CD14-positive monocyte (primary cell): ENCODE measurements around the gene CACNA1B. TPM values are rescaled to one million over a fixed set of nuclear protein-coding genes. Genes with fewer than 3 reads are reported as not detected.

Experiments
- DNase-seq, 3 donors: peaks; one replicate each; pipeline ENCODE4 v3.0.0-alpha.2; 2011 to 2022
- H2AFZ ChIP-seq: 2 replicates; pipeline ENCODE4 v1.6.0; 2012; ENCODE audit warnings: mild to moderate bottlenecking, low read depth, low read length, inconsistent platforms; ENCODE audit not compliant: insufficient read depth, poor library complexity, severe bottlenecking
- H3K27ac ChIP-seq, 2 donors: 1 replicate in 1 of 2; 2 replicates in 1 of 2; pipeline ENCODE4 v1.5.1; 2012 to 2013; ENCODE audit warnings: low read length in 2 of 2, control low read depth in 1 of 2, inconsistent platforms in 1 of 2, low read depth in 1 of 2, mild to moderate bottlenecking in 1 of 2
- H3K27me3 ChIP-seq, 2 donors: one replicate each; pipeline versions ENCODE4 v1.6.0 to v1.6.1; 2011 to 2013; ENCODE audit warnings: low read length in 2 of 2; ENCODE audit not compliant: control insufficient read depth in 2 of 2, insufficient read depth in 2 of 2
- H3K36me3 ChIP-seq, 2 donors: replicated peaks in 1 of 2; 1 replicate in 1 of 2; 2 replicates in 1 of 2; pipeline versions ENCODE4 v1.5.1 to v1.6.1; 2012 to 2013; ENCODE audit warnings: low read length in 2 of 2, control low read depth in 1 of 2, inconsistent platforms in 1 of 2, mild to moderate bottlenecking in 1 of 2; ENCODE audit not compliant: insufficient read depth in 2 of 2, control insufficient read depth in 1 of 2
- H3K4me1 ChIP-seq, 2 donors: 1 replicate in 1 of 2; 2 replicates in 1 of 2; pipeline versions ENCODE4 v1.5.1 to v1.6.1; 2012 to 2013; ENCODE audit warnings: low read length in 2 of 2, control low read depth in 1 of 2, inconsistent platforms in 1 of 2, mild to moderate bottlenecking in 1 of 2, moderate library complexity in 1 of 2; ENCODE audit not compliant: insufficient read depth in 2 of 2, control insufficient read depth in 1 of 2
- H3K4me2 ChIP-seq: replicated peaks from 2 replicates; pipeline ENCODE3; 2012; ENCODE audit warnings: low read length, moderate library complexity, mild to moderate bottlenecking; ENCODE audit not compliant: poor library complexity, severe bottlenecking; ENCODE audit errors: extremely low read depth
- H3K4me3 ChIP-seq, 3 experiments: fragments of 200-600 bp in 1 of 3; sonication (generic) in 1 of 3; replicated peaks in 1 of 3; 1 replicate in 2 of 3; 2 replicates in 1 of 3; pipeline ENCODE4 v1.5.1; 2011 to 2013; ENCODE audit warnings: low read length in 3 of 3, mild to moderate bottlenecking in 3 of 3, control low read depth in 2 of 3, low read depth in 2 of 3, inconsistent platforms in 1 of 3, moderate library complexity in 1 of 3
- H3K79me2 ChIP-seq: 2 replicates; pipeline ENCODE4 v1.6.0; 2012; ENCODE audit warnings: mild to moderate bottlenecking, control low read depth, inconsistent platforms, low read length, moderate library complexity; ENCODE audit not compliant: insufficient read depth
- H3K9ac ChIP-seq: 2 replicates; pipeline ENCODE4 v1.6.0; 2017; ENCODE audit warnings: low read length, mild to moderate bottlenecking; ENCODE audit not compliant: insufficient read depth, poor library complexity, severe bottlenecking
- H3K9me3 ChIP-seq, 2 donors: replicated peaks in 1 of 2; 1 replicate in 1 of 2; 2 replicates in 1 of 2; pipeline versions ENCODE4 v1.5.1 to v1.6.1; 2012 to 2013; ENCODE audit warnings: low read length in 2 of 2, control low read depth in 1 of 2; ENCODE audit not compliant: control insufficient read depth in 1 of 2, insufficient read depth in 1 of 2
- H4K20me1 ChIP-seq: 2 replicates; pipeline ENCODE4 v1.6.0; 2012; ENCODE audit warnings: mild to moderate bottlenecking, low read length, control low read depth, moderate library complexity; ENCODE audit not compliant: insufficient read depth
- H3K27ac Mint-ChIP-seq, 7 donors: one replicate each; pipeline ENCODE4 v1.8.0; 2020; ENCODE audit warnings: mild to moderate bottlenecking in 7 of 7, mixed read lengths in 7 of 7, moderate library complexity in 6 of 7, inconsistent platforms in 2 of 7
- H3K27me3 Mint-ChIP-seq, 3 donors: one replicate each; pipeline ENCODE4 v1.8.0; 2021 to 2022; ENCODE audit warnings: low read depth in 3 of 3, mild to moderate bottlenecking in 3 of 3, mixed read lengths in 3 of 3, moderate library complexity in 3 of 3, inconsistent platforms in 1 of 3
- H3K36me3 Mint-ChIP-seq, 2 donors: one replicate each; pipeline ENCODE4 v1.8.0; 2020; ENCODE audit warnings: mixed read lengths in 2 of 2, inconsistent platforms in 1 of 2, mild to moderate bottlenecking in 1 of 2
- H3K4me1 Mint-ChIP-seq: one replicate; pipeline ENCODE4 v1.8.0; 2020; ENCODE audit warnings: mild to moderate bottlenecking, mixed read lengths
- H3K4me3 Mint-ChIP-seq, 2 donors: one replicate each; pipeline ENCODE4 v1.8.0; 2020; ENCODE audit warnings: mild to moderate bottlenecking in 2 of 2, mixed read lengths in 2 of 2, moderate library complexity in 1 of 2
- H3K9me3 Mint-ChIP-seq, 7 donors: one replicate each; pipeline ENCODE4 v1.8.0; 2020 to 2022; ENCODE audit warnings: mixed read lengths in 7 of 7, mild to moderate bottlenecking in 6 of 7, moderate library complexity in 6 of 7, inconsistent platforms in 2 of 7
- CTCF ChIP-seq: fragments of 200-600 bp; IDR thresholded peaks from one replicate; pipeline ENCODE4 v1.8.0; 2022; ENCODE audit warnings: antibody characterized with exemption, mild to moderate bottlenecking
- WGBS: methylation state at CpG from one replicate; pipeline ENCODE4 v1.1.5; 2013; ENCODE audit warnings: missing lambda C conversion rate; ENCODE audit not compliant: insufficient coverage; 5-methylcytosine and 5-hydroxymethylcytosine counted together
- intact Hi-C, 2 donors: fragments of 100-400 bp; cut with micrococcal nuclease; formaldehyde crosslinking; loops; one replicate each; pipeline versions ENCODE4 v1.15.0 to v1.15.1; 2023
- polyA plus RNA-seq, 3 donors: library from polyadenylated mRNA; depleted of rRNA in 1 of 3; unstranded in 2 of 3; stranded (reverse) in 1 of 3; fragments of 300-500 nt in 2 of 3; fragments of >200 nt in 1 of 3; fragmentation: Illumina TruSeq in 2 of 3; gene quantifications; 1 replicate in 2 of 3; 2 replicates in 1 of 3; pipeline ENCODE4 v1.2.3, GENCODE V29; 2012 to 2021

Gene CACNA1B
- polyA plus RNA-seq, 3 donors: not detected

- Histone ChIP-seq H3K27ac (no peak overlapping the region), H3K4me2 (no peak overlapping the region)
- TF ChIP-seq CTCF: no peak
Observed at GRCh38 chr9:137900584-137901310, 23.2 kb downstream of the CACNA1B start.

GRCh38 chr9:137902646-137903045, 25.1 kb downstream of the CACNA1B start:
- H3K27me3 Mint-ChIP-seq: peaks cover 1 to 6% (median 4%) of the 10 kb centered on the region in 3 donors
- Histone ChIP-seq H3K9ac (no peak overlapping the region), H3K27me3 (no peaks in the 10 kb centered on the region), H3K27ac (no peak overlapping the region), H2AFZ (no peak overlapping the region), H3K4me3 (no peak overlapping the region), H3K4me2 (no peak overlapping the region), H3K36me3 (no peaks in the 10 kb centered on the region), H4K20me1 (no peaks in the 10 kb centered on the region), H3K4me1 (no peaks in the 10 kb centered on the region), H3K9me3 (peaks cover 0 to 9% of the 10 kb centered on the region in 2 donors), H3K79me2 (no peaks in the 10 kb centered on the region)
- no peak overlapping the region for H3K4me3 Mint-ChIP-seq
- no peak overlapping the region for H3K27ac Mint-ChIP-seq
- TF ChIP-seq CTCF: no peak
- intact Hi-C loops: no loop called here
- DNase-seq: no peak
- H3K9me3 Mint-ChIP-seq: peaks cover 1 to 12% (median 4%) of the 10 kb centered on the region in 7 donors
- no peaks in the 10 kb centered on the region for H3K36me3 Mint-ChIP-seq
- 95% methylated on average over 4 of the region's 9 CpGs for WGBS
- no peaks in the 10 kb centered on the region for H3K4me1 Mint-ChIP-seq

More at GRCh38 chr9:137900584-137901310, 23.2 kb downstream of the CACNA1B start:
- Histone ChIP-seq H3K4me3 (no peak overlapping the region), H3K9ac (no peak overlapping the region), H3K36me3 (no peaks in the 10 kb centered on the region), H4K20me1 (no peaks in the 10 kb centered on the region), H3K27me3 (no peaks in the 10 kb centered on the region), H3K4me1 (no peaks in the 10 kb centered on the region), H2AFZ (no peak overlapping the region), H3K79me2 (no peaks in the 10 kb centered on the region), H3K9me3 (peaks cover 0 to 9% of the 10 kb centered on the region in 2 donors)
- WGBS: 92% methylated on average over 11 of the region's 12 CpGs
- no peak overlapping the region for H3K27ac Mint-ChIP-seq
- H3K9me3 Mint-ChIP-seq: peaks cover 1 to 12% (median 4%) of the 10 kb centered on the region in 7 donors
- no peak for DNase-seq
- intact Hi-C loops: no loop called here
- H3K27me3 Mint-ChIP-seq: peaks cover 0 to 6% (median 2%) of the 10 kb centered on the region in 3 donors
- no peak overlapping the region for H3K4me3 Mint-ChIP-seq
- no peaks in the 10 kb centered on the region for H3K36me3 Mint-ChIP-seq
- no peaks in the 10 kb centered on the region for H3K4me1 Mint-ChIP-seq
